Smooth muscle cell (in vitro differentiated cells): Measurements from ENCODE around the gene SCUBE3. TPM values are rescaled to one million over a fixed set of nuclear protein-coding genes. Genes with fewer than 3 reads are reported as not detected.

Experiments used
- DNase-seq: peaks from one replicate; lab custom pipeline; 2025; ENCODE audit not compliant: unreplicated experiment; lab: John Stamatoyannopoulos, UW
- H2AFZ ChIP-seq: fragments of 200-600 bp; sonication (generic); 2 replicates; pipeline ENCODE4 v1.6.0; 2016; ENCODE audit warnings: antibody characterized with exemption, low read depth, mild to moderate bottlenecking
- H3F3A ChIP-seq: fragments of 200-600 bp; sonication (generic); 2 replicates; pipeline ENCODE4 v1.6.0; 2017; ENCODE audit warnings: antibody characterized with exemption, low read depth
- H3K27ac ChIP-seq: fragments of 200-600 bp; sonication (generic); 2 replicates; pipeline ENCODE4 v1.5.1; 2016; ENCODE audit warnings: low read depth, mild to moderate bottlenecking
- H3K27me3 ChIP-seq: fragments of 200-600 bp; sonication (generic); 2 replicates; pipeline ENCODE4 v1.6.1; 2016; ENCODE audit warnings: low read depth, mild to moderate bottlenecking
- H3K36me3 ChIP-seq: fragments of 200-600 bp; sonication (generic); 2 replicates; pipeline ENCODE4 v1.5.1; 2016; ENCODE audit warnings: low read depth
- H3K4me1 ChIP-seq: fragments of 200-600 bp; sonication (generic); 2 replicates; pipeline ENCODE4 v1.5.1; 2016; ENCODE audit warnings: low read depth
- H3K4me2 ChIP-seq: fragments of 200-600 bp; sonication (generic); 2 replicates; pipeline ENCODE4 v1.6.0; 2016; ENCODE audit warnings: mild to moderate bottlenecking
- H3K4me3 ChIP-seq: fragments of 200-600 bp; sonication (generic); 2 replicates; pipeline ENCODE4 v1.5.1; 2016; ENCODE audit warnings: mild to moderate bottlenecking
- H3K79me2 ChIP-seq: fragments of 200-600 bp; sonication (generic); 2 replicates; pipeline ENCODE4 v1.6.0; 2016; ENCODE audit warnings: low read depth, mild to moderate bottlenecking
- H3K9ac ChIP-seq: fragments of 200-600 bp; sonication (generic); 2 replicates; pipeline ENCODE4 v1.6.0; 2016; ENCODE audit warnings: low read depth
- H3K9me3 ChIP-seq: fragments of 200-600 bp; sonication (generic); replicated peaks from 2 replicates; pipeline ENCODE4 v1.5.1; 2016; ENCODE audit warnings: low read depth
- H4K20me1 ChIP-seq: fragments of 200-600 bp; sonication (generic); 2 replicates; pipeline ENCODE4 v1.6.0; 2016; ENCODE audit warnings: low read depth
- WGBS: methylation state at CpG from one replicate; pipeline ENCODE4 v1.1.7; 2016; ENCODE audit warnings: low lambda C conversion rate; 5-methylcytosine and 5-hydroxymethylcytosine counted together
- polyA plus RNA-seq: library from polyadenylated mRNA; unstranded; fragments of >200 nt; fragmentation: Nextera tagmentation; extraction: Ambion mirVana; gene quantifications from 2 replicates; pipeline ENCODE4 v1.2.1, GENCODE V29; 2016
- total RNA-seq: library from RNA; depleted of rRNA; stranded (reverse); fragments of >200 nt; gene quantifications from 2 replicates; pipeline ENCODE4 v1.2.3, GENCODE V29; 2014
- TF ChIP-seq, protein P1 (sequence below): fragments of 200-600 bp; sonication (generic); IDR thresholded peaks from 2 replicates; pipeline ENCODE4 v1.5.1; 2017; ENCODE audit warnings: borderline replicate concordance, mild to moderate bottlenecking, antibody characterized with exemption; ENCODE audit not compliant: insufficient read depth, poor library complexity, severe bottlenecking

SCUBE3 gene
- total and polyA plus RNA-seq, 2 experiments from 2014 or later: 14.6 to 18.0 TPM

DNA sequence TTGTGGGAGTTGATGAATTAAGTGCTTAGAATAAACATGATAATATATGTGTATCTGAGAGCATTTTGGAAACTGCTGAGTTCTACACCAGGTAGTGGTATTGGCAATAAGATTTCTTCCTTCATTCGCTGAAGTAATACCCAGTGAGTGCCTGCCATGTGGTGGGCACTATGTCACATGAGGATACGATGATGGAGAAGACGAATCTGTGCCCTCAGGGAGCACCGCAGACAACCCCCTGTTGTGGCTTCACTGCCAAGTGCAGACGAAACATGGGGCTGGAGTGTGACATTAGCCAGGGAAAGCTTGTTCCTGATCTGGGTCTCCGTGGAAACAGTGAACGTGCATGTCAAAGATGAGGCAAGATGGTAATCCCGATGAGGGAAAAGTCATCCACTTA is 53.7 kb downstream of the SCUBE3 start:
- H3K9ac ChIP-seq: no peak overlapping the region
- no peak for DNase-seq
- H2AFZ ChIP-seq: no peak overlapping the region
- no peak overlapping the region for H3K27ac ChIP-seq
- H3K4me2 ChIP-seq: no peak overlapping the region
- H3F3A ChIP-seq: no peaks in the 10 kb centered on the region
- H3K36me3 ChIP-seq: no peaks in the 10 kb centered on the region
- no peaks in the 10 kb centered on the region for H3K79me2 ChIP-seq
- peaks cover 25% of the 10 kb centered on the region for H4K20me1 ChIP-seq
- no peaks in the 10 kb centered on the region for H3K27me3 ChIP-seq
- H3K4me3 ChIP-seq: no peak overlapping the region
- H3K4me1 ChIP-seq: no peaks in the 10 kb centered on the region
- H3K9me3 ChIP-seq: no peaks in the 10 kb centered on the region
- TF ChIP-seq, protein P1, sequence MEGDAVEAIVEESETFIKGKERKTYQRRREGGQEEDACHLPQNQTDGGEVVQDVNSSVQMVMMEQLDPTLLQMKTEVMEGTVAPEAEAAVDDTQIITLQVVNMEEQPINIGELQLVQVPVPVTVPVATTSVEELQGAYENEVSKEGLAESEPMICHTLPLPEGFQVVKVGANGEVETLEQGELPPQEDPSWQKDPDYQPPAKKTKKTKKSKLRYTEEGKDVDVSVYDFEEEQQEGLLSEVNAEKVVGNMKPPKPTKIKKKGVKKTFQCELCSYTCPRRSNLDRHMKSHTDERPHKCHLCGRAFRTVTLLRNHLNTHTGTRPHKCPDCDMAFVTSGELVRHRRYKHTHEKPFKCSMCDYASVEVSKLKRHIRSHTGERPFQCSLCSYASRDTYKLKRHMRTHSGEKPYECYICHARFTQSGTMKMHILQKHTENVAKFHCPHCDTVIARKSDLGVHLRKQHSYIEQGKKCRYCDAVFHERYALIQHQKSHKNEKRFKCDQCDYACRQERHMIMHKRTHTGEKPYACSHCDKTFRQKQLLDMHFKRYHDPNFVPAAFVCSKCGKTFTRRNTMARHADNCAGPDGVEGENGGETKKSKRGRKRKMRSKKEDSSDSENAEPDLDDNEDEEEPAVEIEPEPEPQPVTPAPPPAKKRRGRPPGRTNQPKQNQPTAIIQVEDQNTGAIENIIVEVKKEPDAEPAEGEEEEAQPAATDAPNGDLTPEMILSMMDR: no peak
- WGBS: 84% methylated on average over 8 of the region's 8 CpGs

DNA sequence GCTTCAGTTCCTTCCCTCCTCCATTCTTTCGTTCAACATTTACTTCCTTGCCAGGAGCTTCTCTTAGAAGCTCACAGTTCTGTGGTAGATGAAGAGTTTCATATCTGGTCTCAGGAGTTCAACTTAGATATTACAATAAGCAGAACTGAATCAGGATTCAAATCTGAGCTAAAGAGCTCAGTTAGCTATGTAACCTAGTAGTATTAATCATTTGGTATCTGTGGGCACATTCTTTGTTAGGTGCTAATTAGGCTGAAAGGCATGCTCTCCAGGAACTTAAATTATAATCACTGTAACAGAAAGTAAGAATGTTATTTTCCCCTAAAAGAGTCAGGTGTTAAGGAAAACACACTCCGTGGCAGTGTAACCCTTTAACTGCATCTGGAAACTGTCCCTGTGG is 54.1 kb downstream of the SCUBE3 start:
- H3K9ac ChIP-seq: no peak overlapping the region
- no peak overlapping the region for H3K4me2 ChIP-seq
- no peaks in the 10 kb centered on the region for H3K9me3 ChIP-seq
- H3K36me3 ChIP-seq: no peaks in the 10 kb centered on the region
- TF ChIP-seq, protein P1: no peak
- no peaks in the 10 kb centered on the region for H3K27me3 ChIP-seq
- DNase-seq: no peak
- no peak overlapping the region for H3K4me3 ChIP-seq
- no peaks in the 10 kb centered on the region for H3F3A ChIP-seq
- H3K79me2 ChIP-seq: no peaks in the 10 kb centered on the region
- H2AFZ ChIP-seq: no peak overlapping the region
- H4K20me1 ChIP-seq: peaks cover 25% of the 10 kb centered on the region
- no peaks in the 10 kb centered on the region for H3K4me1 ChIP-seq
- WGBS: 87% methylated on average over 2 of the region's 2 CpGs
- H3K27ac ChIP-seq: no peak overlapping the region

DNA sequence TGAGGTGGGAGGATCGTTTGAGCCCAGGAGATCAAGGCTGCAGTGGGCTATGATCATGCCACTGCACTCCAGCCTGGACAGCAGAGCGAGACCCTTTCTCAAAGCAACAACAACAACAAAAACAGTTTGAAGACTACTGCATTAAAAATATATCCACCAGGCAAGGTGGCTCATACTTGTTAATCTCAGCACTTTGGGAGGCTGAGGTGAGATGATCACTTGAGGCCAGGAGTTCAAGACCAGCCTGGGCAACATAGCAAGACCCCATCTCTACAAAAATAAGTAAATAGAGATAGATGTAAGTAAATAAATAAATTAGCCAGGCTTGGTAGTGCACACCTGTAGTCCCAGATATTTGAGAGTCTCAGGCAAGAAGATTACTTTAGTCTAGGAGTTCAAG is 58.2 kb downstream of the SCUBE3 start:
- no peak overlapping the region for H3K27ac ChIP-seq
- no peak overlapping the region for H3K4me2 ChIP-seq
- H3K9me3 ChIP-seq: no peaks in the 10 kb centered on the region
- TF ChIP-seq, protein P1: no peak
- no peaks in the 10 kb centered on the region for H3K36me3 ChIP-seq
- no peaks in the 10 kb centered on the region for H3F3A ChIP-seq
- no peak overlapping the region for H3K4me3 ChIP-seq
- H3K9ac ChIP-seq: no peak overlapping the region
- H3K79me2 ChIP-seq: no peaks in the 10 kb centered on the region
- DNase-seq: no peak
- H3K4me1 ChIP-seq: no peaks in the 10 kb centered on the region
- WGBS: 100% methylated on average over 2 of the region's 2 CpGs
- H2AFZ ChIP-seq: no peak overlapping the region
- H4K20me1 ChIP-seq: peaks cover 33% of the 10 kb centered on the region
- H3K27me3 ChIP-seq: no peaks in the 10 kb centered on the region

DNA sequence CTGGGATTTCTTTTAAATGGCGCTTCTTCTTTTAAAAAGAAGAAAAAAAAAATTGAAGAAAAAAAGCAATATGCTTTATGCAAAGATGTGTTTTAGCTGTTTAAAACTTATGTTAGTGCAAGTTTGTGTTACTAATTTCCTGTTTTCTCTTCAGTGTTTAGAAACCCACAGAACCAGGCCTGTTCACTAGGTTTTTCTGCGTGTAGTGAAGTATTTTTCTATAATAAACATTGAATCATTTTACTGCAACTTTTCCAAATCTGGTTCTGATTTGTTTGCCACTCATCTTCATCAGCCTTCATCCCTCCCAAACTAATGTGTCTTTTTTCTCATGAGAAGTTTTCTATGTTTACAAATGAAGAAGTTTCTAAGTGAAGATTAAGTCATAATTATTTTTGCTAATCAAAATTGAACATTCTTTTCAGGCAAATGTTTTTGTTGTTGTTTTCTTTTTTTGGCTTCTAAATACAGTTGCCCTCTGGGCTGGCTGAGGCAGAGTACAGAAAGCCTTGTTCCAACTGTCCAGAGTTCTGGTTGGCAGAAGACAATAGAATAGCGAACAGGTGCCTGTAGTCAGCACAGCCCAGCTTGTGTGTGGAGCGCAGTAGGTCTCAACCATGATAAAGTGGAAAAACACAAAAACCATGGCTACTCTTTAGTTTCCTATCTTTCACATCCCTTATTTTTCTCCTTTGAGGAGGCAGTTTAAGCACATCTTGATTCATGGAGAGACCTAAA is 60.2 kb downstream of the SCUBE3 start:
- Histone ChIP-seq H3K4me3 (no peak overlapping the region), H3K9ac (no peak overlapping the region), H3K4me2 (no peak overlapping the region), H4K20me1 (peaks cover 32% of the 10 kb centered on the region), H3K4me1 (no peaks in the 10 kb centered on the region), H2AFZ (no peak overlapping the region), H3K9me3 (no peaks in the 10 kb centered on the region), H3K27me3 (no peaks in the 10 kb centered on the region), H3K36me3 (no peaks in the 10 kb centered on the region), H3K79me2 (no peaks in the 10 kb centered on the region), H3K27ac (no peak overlapping the region), H3F3A (no peaks in the 10 kb centered on the region)
- TF ChIP-seq, protein P1: no peak
- 91% methylated on average over 4 of the region's 4 CpGs for WGBS
- no peak for DNase-seq
